Smooth muscle cell (in vitro differentiated cells): Measurements from ENCODE around the gene ANK3. TPM values are rescaled to one million over a fixed set of nuclear protein-coding genes. Genes with fewer than 3 reads are reported as not detected.

ENCODE experiments used
- DNase-seq: peaks from one replicate; lab custom pipeline; 2025; ENCODE audit not compliant: unreplicated experiment; lab: John Stamatoyannopoulos, UW
- H2AFZ ChIP-seq: fragments of 200-600 bp; sonication (generic); 2 replicates; pipeline ENCODE4 v1.6.0; 2016; ENCODE audit warnings: antibody characterized with exemption, low read depth, mild to moderate bottlenecking
- H3F3A ChIP-seq: fragments of 200-600 bp; sonication (generic); 2 replicates; pipeline ENCODE4 v1.6.0; 2017; ENCODE audit warnings: antibody characterized with exemption, low read depth
- H3K27ac ChIP-seq: fragments of 200-600 bp; sonication (generic); 2 replicates; pipeline ENCODE4 v1.5.1; 2016; ENCODE audit warnings: low read depth, mild to moderate bottlenecking
- H3K27me3 ChIP-seq: fragments of 200-600 bp; sonication (generic); 2 replicates; pipeline ENCODE4 v1.6.1; 2016; ENCODE audit warnings: low read depth, mild to moderate bottlenecking
- H3K36me3 ChIP-seq: fragments of 200-600 bp; sonication (generic); 2 replicates; pipeline ENCODE4 v1.5.1; 2016; ENCODE audit warnings: low read depth
- H3K4me1 ChIP-seq: fragments of 200-600 bp; sonication (generic); 2 replicates; pipeline ENCODE4 v1.5.1; 2016; ENCODE audit warnings: low read depth
- H3K4me2 ChIP-seq: fragments of 200-600 bp; sonication (generic); 2 replicates; pipeline ENCODE4 v1.6.0; 2016; ENCODE audit warnings: mild to moderate bottlenecking
- H3K4me3 ChIP-seq: fragments of 200-600 bp; sonication (generic); 2 replicates; pipeline ENCODE4 v1.5.1; 2016; ENCODE audit warnings: mild to moderate bottlenecking
- H3K79me2 ChIP-seq: fragments of 200-600 bp; sonication (generic); 2 replicates; pipeline ENCODE4 v1.6.0; 2016; ENCODE audit warnings: low read depth, mild to moderate bottlenecking
- H3K9ac ChIP-seq: fragments of 200-600 bp; sonication (generic); 2 replicates; pipeline ENCODE4 v1.6.0; 2016; ENCODE audit warnings: low read depth
- H3K9me3 ChIP-seq: fragments of 200-600 bp; sonication (generic); replicated peaks from 2 replicates; pipeline ENCODE4 v1.5.1; 2016; ENCODE audit warnings: low read depth
- H4K20me1 ChIP-seq: fragments of 200-600 bp; sonication (generic); 2 replicates; pipeline ENCODE4 v1.6.0; 2016; ENCODE audit warnings: low read depth
- WGBS: methylation state at CpG from one replicate; pipeline ENCODE4 v1.1.7; 2016; ENCODE audit warnings: low lambda C conversion rate; 5-methylcytosine and 5-hydroxymethylcytosine counted together
- polyA plus RNA-seq: library from polyadenylated mRNA; unstranded; fragments of >200 nt; fragmentation: Nextera tagmentation; extraction: Ambion mirVana; gene quantifications from 2 replicates; pipeline ENCODE4 v1.2.1, GENCODE V29; 2016
- total RNA-seq: library from RNA; depleted of rRNA; stranded (reverse); fragments of >200 nt; gene quantifications from 2 replicates; pipeline ENCODE4 v1.2.3, GENCODE V29; 2014
- TF ChIP-seq, protein P1 (sequence below): fragments of 200-600 bp; sonication (generic); IDR thresholded peaks from 2 replicates; pipeline ENCODE4 v1.5.1; 2017; ENCODE audit warnings: borderline replicate concordance, mild to moderate bottlenecking, antibody characterized with exemption; ENCODE audit not compliant: insufficient read depth, poor library complexity, severe bottlenecking

Gene ANK3
- total and polyA plus RNA-seq, 2 experiments from 2014 or later = 28.2 to 85.5 TPM

- Histone ChIP-seq H3K27me3 (no peaks in the 10 kb centered on the region), H3K4me3 (no peak overlapping the region), H3F3A (peaks cover 16% of the 10 kb centered on the region), H3K4me2 (no peak overlapping the region), H2AFZ (no peak overlapping the region), H3K9me3 (no peaks in the 10 kb centered on the region), H3K36me3 (no peaks in the 10 kb centered on the region), H3K27ac (no peak overlapping the region), H3K9ac (no peak overlapping the region), H3K4me1 (peaks cover 10% of the 10 kb centered on the region), H3K79me2 (no peaks in the 10 kb centered on the region), H4K20me1 (no peaks in the 10 kb centered on the region)
- DNase-seq = no peak
- TF ChIP-seq, protein P1, sequence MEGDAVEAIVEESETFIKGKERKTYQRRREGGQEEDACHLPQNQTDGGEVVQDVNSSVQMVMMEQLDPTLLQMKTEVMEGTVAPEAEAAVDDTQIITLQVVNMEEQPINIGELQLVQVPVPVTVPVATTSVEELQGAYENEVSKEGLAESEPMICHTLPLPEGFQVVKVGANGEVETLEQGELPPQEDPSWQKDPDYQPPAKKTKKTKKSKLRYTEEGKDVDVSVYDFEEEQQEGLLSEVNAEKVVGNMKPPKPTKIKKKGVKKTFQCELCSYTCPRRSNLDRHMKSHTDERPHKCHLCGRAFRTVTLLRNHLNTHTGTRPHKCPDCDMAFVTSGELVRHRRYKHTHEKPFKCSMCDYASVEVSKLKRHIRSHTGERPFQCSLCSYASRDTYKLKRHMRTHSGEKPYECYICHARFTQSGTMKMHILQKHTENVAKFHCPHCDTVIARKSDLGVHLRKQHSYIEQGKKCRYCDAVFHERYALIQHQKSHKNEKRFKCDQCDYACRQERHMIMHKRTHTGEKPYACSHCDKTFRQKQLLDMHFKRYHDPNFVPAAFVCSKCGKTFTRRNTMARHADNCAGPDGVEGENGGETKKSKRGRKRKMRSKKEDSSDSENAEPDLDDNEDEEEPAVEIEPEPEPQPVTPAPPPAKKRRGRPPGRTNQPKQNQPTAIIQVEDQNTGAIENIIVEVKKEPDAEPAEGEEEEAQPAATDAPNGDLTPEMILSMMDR = no peak
These were observed 80.3 kb downstream of the ANK3 start for GRCh38 chr10:60309371-60309770.

DNA sequence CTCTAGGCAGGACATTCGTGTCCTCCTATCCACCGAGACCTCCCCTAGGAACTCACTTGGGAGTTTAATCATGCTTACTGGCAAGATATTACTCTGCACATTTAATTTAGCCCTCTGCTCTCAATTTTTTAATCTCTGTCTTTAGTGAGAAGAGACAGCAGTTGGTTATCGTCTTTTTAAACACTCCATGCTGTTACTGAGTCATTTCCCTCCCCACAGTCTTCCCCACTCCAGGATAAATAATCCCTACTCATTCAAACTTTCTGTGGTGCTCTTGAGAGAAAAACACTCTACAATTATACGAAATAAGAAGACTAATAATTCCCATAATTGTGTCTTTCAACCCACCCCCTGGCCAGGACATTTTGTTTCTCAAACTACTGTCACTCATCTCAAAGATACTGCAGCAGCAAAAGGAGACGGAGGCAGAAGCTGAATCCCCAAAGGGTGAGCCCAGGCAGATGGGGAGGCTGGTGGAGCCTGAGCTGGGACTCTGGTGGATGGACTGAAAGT lies 84.2 kb downstream of the ANK3 start:
- Histone ChIP-seq H3K4me3 (no peak overlapping the region), H4K20me1 (no peaks in the 10 kb centered on the region), H3K36me3 (no peaks in the 10 kb centered on the region), H3K27ac (peak overlapping the region; percentile 86), H3K4me2 (peak overlapping the region; percentile 78), H3K9ac (no peak overlapping the region), H3K27me3 (no peaks in the 10 kb centered on the region), H2AFZ (no peak overlapping the region), H3K4me1 (peaks cover 6% of the 10 kb centered on the region), H3K9me3 (no peaks in the 10 kb centered on the region), H3F3A (peaks cover 8% of the 10 kb centered on the region), H3K79me2 (no peaks in the 10 kb centered on the region)
- WGBS = 30% methylated on average over 5 of the region's 5 CpGs
- TF ChIP-seq, protein P1 = no peak
- DNase-seq = no peak

DNA sequence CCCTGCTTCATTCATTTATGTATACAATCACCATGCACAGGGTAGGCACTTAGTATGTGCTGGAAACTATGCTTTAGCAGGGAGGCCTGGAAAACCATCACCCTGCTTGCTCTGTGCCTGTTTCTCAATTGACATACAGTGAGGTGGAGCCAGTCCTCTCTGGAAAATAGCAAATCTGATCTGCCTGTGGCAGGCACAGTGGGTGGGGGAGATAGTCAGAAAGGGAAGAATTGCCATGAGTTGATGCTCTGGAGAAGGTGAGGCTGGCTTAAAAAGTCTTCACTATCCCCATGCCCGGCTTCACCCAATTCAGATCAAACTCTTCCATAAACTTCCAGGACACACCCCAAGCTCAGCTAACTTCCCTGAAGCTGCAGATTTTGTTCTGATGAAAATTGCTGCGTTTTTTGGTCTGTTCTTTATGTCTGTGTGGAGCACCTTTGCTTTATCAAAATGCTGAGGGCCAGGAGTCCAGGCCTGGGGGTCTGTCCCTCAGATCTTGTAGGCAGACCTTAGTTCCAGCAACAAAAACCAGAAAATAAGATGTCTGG lies 84.8 kb downstream of the ANK3 start:
- Histone ChIP-seq H3K27ac (peak overlapping the region; percentile 86), H4K20me1 (no peaks in the 10 kb centered on the region), H3K79me2 (no peaks in the 10 kb centered on the region), H3K27me3 (no peaks in the 10 kb centered on the region), H3K36me3 (no peaks in the 10 kb centered on the region), H3K4me3 (no peak overlapping the region), H2AFZ (no peak overlapping the region), H3K9me3 (no peaks in the 10 kb centered on the region), H3K4me1 (peaks cover 12% of the 10 kb centered on the region), H3F3A (peaks cover 8% of the 10 kb centered on the region), H3K4me2 (peak overlapping the region; percentile 78), H3K9ac (no peak overlapping the region)
- 78% methylated on average over 2 of the region's 2 CpGs for WGBS
- DNase-seq = no peak
- TF ChIP-seq, protein P1 = no peak

- no peak for DNase-seq
- Histone ChIP-seq H3K4me3 (no peak overlapping the region), H2AFZ (no peak overlapping the region), H3K36me3 (no peaks in the 10 kb centered on the region), H3K4me2 (no peak overlapping the region), H4K20me1 (no peaks in the 10 kb centered on the region), H3F3A (peaks cover 8% of the 10 kb centered on the region), H3K9ac (no peak overlapping the region), H3K79me2 (peaks cover 2% of the 10 kb centered on the region), H3K27ac (no peak overlapping the region), H3K4me1 (peaks cover 18% of the 10 kb centered on the region), H3K9me3 (no peaks in the 10 kb centered on the region), H3K27me3 (no peaks in the 10 kb centered on the region)
- 100% methylated on average over 1 of the region's 1 CpG for WGBS
- TF ChIP-seq, protein P1 = no peak
These were observed 85.9 kb downstream of the ANK3 start for GRCh38 chr10:60303778-60304177.
